Measurements from ENCODE around the gene AFF3.

DNA sequence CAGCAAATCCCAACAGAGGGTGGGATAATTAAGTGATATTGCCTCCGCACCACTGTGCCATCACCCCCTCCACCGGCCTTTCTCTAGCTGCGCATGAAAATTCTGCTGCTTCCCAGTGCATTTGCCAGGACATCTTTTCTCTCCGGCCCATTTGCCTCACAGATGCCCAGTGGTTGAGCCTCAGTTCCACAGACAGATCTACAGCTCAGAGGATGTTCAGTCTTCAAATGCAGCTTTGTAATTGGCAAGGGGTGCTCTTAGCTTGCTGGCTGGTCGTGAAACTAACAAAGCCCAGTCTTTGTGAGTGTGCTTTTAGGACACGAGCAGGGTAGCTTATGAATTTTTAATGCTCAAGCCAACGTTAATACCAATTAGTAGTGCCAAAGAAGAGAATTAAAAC is 399.2 kb downstream of the AFF3 start:
- TF ChIP-seq CTCF (conservative IDR thresholded peaks at IDR 0.05) (no peak), EZH2 (IDR thresholded peaks at IDR 0.05; ENCODE audit: low read depth) (no peak)

Data from PC-9 (cell line).